Chondrocyte (in vitro differentiated cells): ENCODE results near the gene ANXA4. TPM values are rescaled to one million over a fixed set of nuclear protein-coding genes. Genes with fewer than 3 reads are reported as not detected.

Source experiments
- DNase-seq: peaks from one replicate; pipeline ENCODE4 v3.0.0; 2021; ENCODE audit warnings: mixed read lengths, low spot score
- H3K27ac Mint-ChIP-seq: one replicate; pipeline ENCODE4 v1.8.0; 2021; ENCODE audit warnings: mild to moderate bottlenecking, moderate library complexity, mixed read lengths; ENCODE audit not compliant: unreplicated experiment
- H3K27me3 Mint-ChIP-seq: 2 replicates; pipeline ENCODE4 v1.8.0; 2021; ENCODE audit warnings: low read depth, mixed read lengths
- H3K36me3 Mint-ChIP-seq: 2 replicates; pipeline ENCODE4 v1.8.0; 2021; ENCODE audit warnings: low read depth, mixed read lengths
- H3K4me1 Mint-ChIP-seq: 2 replicates; pipeline ENCODE4 v1.8.0; 2021; ENCODE audit warnings: low read depth, mild to moderate bottlenecking, mixed read lengths
- H3K4me3 Mint-ChIP-seq: one replicate; pipeline ENCODE4 v1.8.0; 2021; ENCODE audit warnings: mild to moderate bottlenecking, moderate library complexity, mixed read lengths; ENCODE audit not compliant: unreplicated experiment
- H3K9me3 Mint-ChIP-seq: 2 replicates; pipeline ENCODE4 v1.8.0; 2021; ENCODE audit warnings: low read depth, mixed read lengths
- total RNA-seq: library from RNA; stranded (reverse); gene quantifications from 3 replicates; pipeline ENCODE4 v1.2.1, GENCODE V29; 2021
- TF ChIP-seq, protein P1 (sequence below): fragments of 200-600 bp; sonication (generic); IDR thresholded peaks from 2 replicates; pipeline ENCODE4 v1.5.0; 2021; ENCODE audit warnings: antibody characterized with exemption, mild to moderate bottlenecking, moderate library complexity

ANXA4 gene
- total RNA-seq, 1 donor from 2014 or later: 99.0 TPM

- DNase-seq: no peak
- H3K27ac Mint-ChIP-seq: no peak overlapping the region
- H3K4me3 Mint-ChIP-seq: no peak overlapping the region
- TF ChIP-seq, protein P1, sequence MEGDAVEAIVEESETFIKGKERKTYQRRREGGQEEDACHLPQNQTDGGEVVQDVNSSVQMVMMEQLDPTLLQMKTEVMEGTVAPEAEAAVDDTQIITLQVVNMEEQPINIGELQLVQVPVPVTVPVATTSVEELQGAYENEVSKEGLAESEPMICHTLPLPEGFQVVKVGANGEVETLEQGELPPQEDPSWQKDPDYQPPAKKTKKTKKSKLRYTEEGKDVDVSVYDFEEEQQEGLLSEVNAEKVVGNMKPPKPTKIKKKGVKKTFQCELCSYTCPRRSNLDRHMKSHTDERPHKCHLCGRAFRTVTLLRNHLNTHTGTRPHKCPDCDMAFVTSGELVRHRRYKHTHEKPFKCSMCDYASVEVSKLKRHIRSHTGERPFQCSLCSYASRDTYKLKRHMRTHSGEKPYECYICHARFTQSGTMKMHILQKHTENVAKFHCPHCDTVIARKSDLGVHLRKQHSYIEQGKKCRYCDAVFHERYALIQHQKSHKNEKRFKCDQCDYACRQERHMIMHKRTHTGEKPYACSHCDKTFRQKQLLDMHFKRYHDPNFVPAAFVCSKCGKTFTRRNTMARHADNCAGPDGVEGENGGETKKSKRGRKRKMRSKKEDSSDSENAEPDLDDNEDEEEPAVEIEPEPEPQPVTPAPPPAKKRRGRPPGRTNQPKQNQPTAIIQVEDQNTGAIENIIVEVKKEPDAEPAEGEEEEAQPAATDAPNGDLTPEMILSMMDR: no peak
- H3K27me3 Mint-ChIP-seq: no peaks in the 10 kb centered on the region
- H3K4me1 Mint-ChIP-seq: peaks cover 6% of the 10 kb centered on the region
- no peaks in the 10 kb centered on the region for H3K36me3 Mint-ChIP-seq
- H3K9me3 Mint-ChIP-seq: no peaks in the 10 kb centered on the region
Measured at GRCh38 chr2:69729266-69729665, 12.7 kb upstream of the ANXA4 start.

GRCh38 chr2:69729781-69730180 is 12.2 kb upstream of the ANXA4 start:
- no peak for DNase-seq
- TF ChIP-seq, protein P1: no peak
- H3K4me3 Mint-ChIP-seq: no peak overlapping the region
- no peaks in the 10 kb centered on the region for H3K9me3 Mint-ChIP-seq
- H3K27ac Mint-ChIP-seq: no peak overlapping the region
- H3K27me3 Mint-ChIP-seq: no peaks in the 10 kb centered on the region
- H3K4me1 Mint-ChIP-seq: peaks cover 2% of the 10 kb centered on the region
- H3K36me3 Mint-ChIP-seq: no peaks in the 10 kb centered on the region

DNA sequence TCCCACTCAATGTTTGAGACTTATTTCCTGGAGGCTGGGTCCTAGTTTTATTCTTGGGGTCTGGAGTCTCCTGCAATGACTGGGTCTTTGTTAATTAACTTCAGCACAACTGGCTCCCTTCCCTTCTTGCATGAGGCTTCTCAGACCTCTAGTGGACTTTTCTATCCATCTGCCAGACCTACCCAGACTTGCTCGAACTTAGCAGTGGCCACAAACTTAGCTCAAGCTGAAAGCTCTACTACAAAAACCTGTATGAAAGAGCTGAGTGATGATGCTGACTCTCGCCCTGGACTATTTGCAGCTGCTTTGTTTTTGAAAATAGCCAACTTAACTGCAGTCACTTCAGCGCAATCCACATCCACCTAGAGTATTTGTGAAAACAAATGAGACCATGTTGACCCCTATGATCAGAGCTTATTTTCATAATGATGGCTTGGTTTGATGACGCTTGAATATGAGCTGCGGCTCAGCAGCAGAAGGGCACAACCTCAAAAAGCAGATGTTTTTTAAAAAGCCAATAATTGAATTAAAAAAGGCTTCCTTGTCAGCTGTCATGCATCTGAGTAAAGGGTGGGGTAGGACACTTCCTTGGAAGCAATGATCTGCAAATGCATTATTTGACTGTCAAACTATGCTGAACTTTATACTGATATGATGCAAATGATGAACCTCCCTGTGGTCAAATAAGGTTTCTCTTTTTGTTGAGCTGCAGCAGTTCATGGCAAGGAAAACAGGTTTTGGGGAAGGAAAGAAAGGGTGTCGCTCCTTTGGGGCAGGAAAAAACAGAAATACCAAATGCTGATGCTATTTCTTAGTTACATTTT is 10.6 kb upstream of the ANXA4 start:
- Mint-ChIP-seq H3K4me3 (no peak overlapping the region), H3K27ac (no peak overlapping the region), H3K4me1 (no peaks in the 10 kb centered on the region), H3K9me3 (no peaks in the 10 kb centered on the region), H3K36me3 (no peaks in the 10 kb centered on the region), H3K27me3 (no peaks in the 10 kb centered on the region)
- TF ChIP-seq, protein P1: no peak
- DNase-seq: no peak

- Mint-ChIP-seq H3K27ac (no peak overlapping the region), H3K27me3 (no peaks in the 10 kb centered on the region), H3K9me3 (no peaks in the 10 kb centered on the region), H3K4me3 (no peak overlapping the region), H3K4me1 (no peaks in the 10 kb centered on the region), H3K36me3 (no peaks in the 10 kb centered on the region)
- no peak for DNase-seq
- TF ChIP-seq, protein P1: no peak
Measured at GRCh38 chr2:69733342-69734034, 8.4 kb upstream of the ANXA4 start.

DNA sequence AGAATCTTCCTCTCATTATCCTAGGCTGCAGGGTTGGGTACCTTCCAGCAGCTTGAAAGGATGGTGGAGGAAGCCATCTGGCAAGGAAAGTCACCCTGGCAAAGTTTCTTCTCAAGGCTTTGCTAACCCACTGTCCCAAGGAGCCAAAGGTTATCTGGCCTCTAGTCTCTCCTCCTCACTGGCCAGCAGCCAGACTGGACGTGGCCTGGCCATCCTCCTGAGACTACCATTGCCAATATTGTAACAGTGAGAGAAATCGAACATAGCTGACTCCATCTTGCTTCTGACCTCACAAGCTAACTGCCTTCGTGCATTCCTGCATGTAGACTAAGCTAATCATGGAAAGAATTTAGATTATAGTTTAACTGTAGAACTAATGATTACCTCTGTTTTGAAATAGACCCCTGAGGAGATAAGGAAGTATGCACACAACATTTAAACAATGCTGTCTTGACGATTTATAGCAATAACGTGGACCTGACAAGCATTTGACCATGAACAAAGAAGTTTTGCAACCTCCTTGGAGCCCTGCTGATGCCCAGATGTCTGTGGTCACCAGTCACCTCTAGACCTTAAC is 7.8 kb upstream of the ANXA4 start:
- H3K36me3 Mint-ChIP-seq: no peaks in the 10 kb centered on the region
- no peak overlapping the region for H3K4me3 Mint-ChIP-seq
- H3K9me3 Mint-ChIP-seq: no peaks in the 10 kb centered on the region
- H3K27me3 Mint-ChIP-seq: no peaks in the 10 kb centered on the region
- TF ChIP-seq, protein P1: no peak
- H3K4me1 Mint-ChIP-seq: no peaks in the 10 kb centered on the region
- H3K27ac Mint-ChIP-seq: no peak overlapping the region
- DNase-seq: no peak
